Endothelial cell of umbilical vein (primary cell): ENCODE measurements around the gene CCDC85C. TPM values are rescaled to one million over a fixed set of nuclear protein-coding genes. Genes with fewer than 3 reads are reported as not detected.

ENCODE experiments used
- BruUV-seq: library from RNA; stranded (reverse); fragments of 400-500 nt; replicated peaks from 2 replicates; lab custom pipeline; 2021; lab: Mats Ljungman, UMichigan
- CTCF ChIA-PET: fragments of 300-600, 350-600 bp; sonication (Branson Sonifier 250); formaldehyde crosslinking; loops from one replicate; lab custom pipeline; 2021; ENCODE audit warnings: antibody characterized with exemption, inconsistent platforms; lab: Charles Lee
- POLR2A ChIA-PET: fragments of 300-600, 350-600 bp; sonication (Branson Sonifier 250); formaldehyde crosslinking; loops from one replicate; lab custom pipeline; 2021; ENCODE audit warnings: antibody characterized with exemption, inconsistent platforms; lab: Charles Lee
- DNase-seq: peaks from one replicate; pipeline ENCODE4 v3.0.0-alpha.2; 2011; ENCODE audit warnings: low read depth, low spot score
- FAIRE-seq: peaks from 2 replicates; lab custom pipeline; 2011; peaks lifted over from hg19 to GRCh38; lab: Jason Lieb, UNC
- H2AFZ ChIP-seq: 2 replicates; pipeline ENCODE4 v1.6.0; 2012; ENCODE audit warnings: low read depth, low read length, control low read depth, inconsistent platforms
- H3K27ac ChIP-seq: 2 replicates; pipeline ENCODE4 v1.5.1; 2011; ENCODE audit warnings: low read depth, mild to moderate bottlenecking, control low read depth, low read length, moderate library complexity; ENCODE audit not compliant: insufficient read depth
- H3K27me3 ChIP-seq, 2 experiments: 2 replicates each; pipeline versions ENCODE4 v1.6.0 to v1.6.1; 2011; ENCODE audit warnings: low read length in 2 of 2, mixed read lengths in 1 of 2; ENCODE audit not compliant: control insufficient read depth in 2 of 2, insufficient read depth in 2 of 2
- H3K36me3 ChIP-seq, 2 experiments: 2 replicates in 1 of 2; 3 replicates in 1 of 2; pipeline ENCODE4 v1.5.1; 2011; ENCODE audit warnings: low read length in 2 of 2, mild to moderate bottlenecking in 1 of 2, moderate library complexity in 1 of 2; ENCODE audit not compliant: control insufficient read depth in 2 of 2, insufficient read depth in 2 of 2; ENCODE audit errors: extremely low read depth in 1 of 2
- H3K4me1 ChIP-seq: 3 replicates; pipeline ENCODE4 v1.5.1; 2011; ENCODE audit warnings: mild to moderate bottlenecking, low read length; ENCODE audit not compliant: control insufficient read depth, insufficient read depth; ENCODE audit errors: extremely low read depth
- H3K4me2 ChIP-seq: 2 replicates; pipeline ENCODE4 v1.6.1; 2011; ENCODE audit warnings: low read length, control low read depth, mixed read lengths; ENCODE audit not compliant: insufficient read depth
- H3K4me3 ChIP-seq, 3 experiments: fragments of 200-600 bp in 1 of 3; sonication (generic), shearing (Covaris generic) in 1 of 3; replicated peaks in 1 of 3; 2 replicates each; pipeline ENCODE4 v1.5.1; 2011 to 2016; ENCODE audit warnings: control low read depth in 3 of 3, low read length in 3 of 3, mild to moderate bottlenecking in 2 of 3, inconsistent platforms in 1 of 3, low read depth in 1 of 3, moderate library complexity in 1 of 3; ENCODE audit not compliant: insufficient read depth in 1 of 3
- H3K79me2 ChIP-seq: 2 replicates; pipeline ENCODE4 v1.6.0; 2012; ENCODE audit warnings: low read length, inconsistent platforms; ENCODE audit not compliant: control insufficient read depth, insufficient read depth
- H3K9ac ChIP-seq: replicated peaks from 2 replicates; pipeline ENCODE3; 2011; ENCODE audit warnings: low read length, control low read depth; ENCODE audit not compliant: insufficient read depth; ENCODE audit errors: extremely low read depth
- H3K9me1 ChIP-seq: replicated peaks from 3 replicates; pipeline ENCODE4 v1.6.0; 2011; ENCODE audit warnings: mild to moderate bottlenecking, low read length; ENCODE audit not compliant: control insufficient read depth, insufficient read depth; ENCODE audit errors: extremely low read depth
- H3K9me3 ChIP-seq: replicated peaks from 2 replicates; pipeline ENCODE4 v1.5.1; 2012; ENCODE audit warnings: low read length, inconsistent platforms; ENCODE audit not compliant: control insufficient read depth, insufficient read depth
- H4K20me1 ChIP-seq: replicated peaks from 2 replicates; pipeline ENCODE3; 2011; ENCODE audit warnings: mild to moderate bottlenecking, low read length; ENCODE audit not compliant: control insufficient read depth, insufficient read depth; ENCODE audit errors: extremely low read depth
- EZH2 ChIP-seq: IDR thresholded peaks from 2 replicates; pipeline ENCODE4 v1.6.1; 2012; ENCODE audit warnings: borderline replicate concordance, low read depth, mild to moderate bottlenecking, moderate library complexity, low read length, inconsistent platforms; ENCODE audit not compliant: severe bottlenecking
- FOS ChIP-seq: IDR thresholded peaks from 2 replicates; pipeline ENCODE4 v1.6.1; 2011; ENCODE audit warnings: mild to moderate bottlenecking, low read length, moderate library complexity, borderline replicate concordance; ENCODE audit not compliant: insufficient read depth
- GATA2 ChIP-seq: IDR thresholded peaks from 2 replicates; pipeline ENCODE4 v1.7.0; 2011; ENCODE audit warnings: low read depth, mild to moderate bottlenecking, moderate library complexity, mixed read lengths, low read length; ENCODE audit not compliant: insufficient read length, insufficient read depth
- JUN ChIP-seq: IDR thresholded peaks from 2 replicates; pipeline ENCODE4 v1.6.1; 2011; ENCODE audit warnings: borderline replicate concordance, low read depth; ENCODE audit not compliant: insufficient read length, insufficient read depth
- MYC ChIP-seq: IDR thresholded peaks from one replicate; pipeline ENCODE4 v1.6.1; 2011; ENCODE audit warnings: mild to moderate bottlenecking, low read depth, low read length
- POLR2A ChIP-seq: IDR thresholded peaks from 2 replicates; pipeline ENCODE4 v1.6.1; 2012; ENCODE audit warnings: low read depth, mild to moderate bottlenecking, control low read depth, low read length
- POLR2AphosphoS5 ChIP-seq: IDR thresholded peaks from 2 replicates; pipeline ENCODE4 v1.6.1; 2012; ENCODE audit warnings: low read depth, mild to moderate bottlenecking, control low read depth, low read length, moderate library complexity; ENCODE audit not compliant: insufficient read depth
- dilution Hi-C: fragments of 300-500 bp; cut with MboI; formaldehyde crosslinking; loops from one replicate; pipeline ENCODE4 v1.15.0; 2019; ENCODE audit warnings: low sequenced_read_pairs; ENCODE audit not compliant: extremely low pct_ligation_motif_present
- intact Hi-C: fragments of 100-400 bp; cut with micrococcal nuclease; formaldehyde crosslinking; loops from one replicate; pipeline ENCODE4 v1.10.0; 2022
- polyA plus RNA-seq, 4 experiments: library from polyadenylated mRNA; depleted of rRNA in 3 of 4; stranded (reverse) in 3 of 4; unstranded in 1 of 4; fragments of >200 nt; gene quantifications; 2 replicates each; pipeline versions ENCODE4 v1.2.1 to v1.2.3, GENCODE V29; 2011 to 2012; ENCODE audit warnings: missing spikeins in 1 of 4
- total RNA-seq: library from RNA; stranded (reverse); gene quantifications from 2 replicates; pipeline ENCODE4 v1.2.3, GENCODE V29; 2021
- TF ChIP-seq, protein P1 (sequence below): IDR thresholded peaks from 2 replicates; pipeline ENCODE4 v1.6.1; 2011; ENCODE audit not compliant: insufficient read depth, insufficient read length
- TF ChIP-seq, protein P2 (sequence below), 2 donors: IDR thresholded peaks; 1 replicate in 1 of 2; 2 replicates in 1 of 2; pipeline ENCODE4 v1.5.1; 2011; ENCODE audit warnings: low read length in 2 of 2, mild to moderate bottlenecking in 2 of 2, moderate library complexity in 2 of 2, control low read depth in 1 of 2, inconsistent platforms in 1 of 2, low read depth in 1 of 2; ENCODE audit not compliant: insufficient read depth in 1 of 2; ENCODE audit errors: extremely low read depth in 1 of 2

The CCDC85C gene
- total and polyA plus RNA-seq, 2 donors (not counting 3 experiments of a cell fraction or from before 2014, with no cell fraction given): 7.5 to 17.8 TPM

DNA sequence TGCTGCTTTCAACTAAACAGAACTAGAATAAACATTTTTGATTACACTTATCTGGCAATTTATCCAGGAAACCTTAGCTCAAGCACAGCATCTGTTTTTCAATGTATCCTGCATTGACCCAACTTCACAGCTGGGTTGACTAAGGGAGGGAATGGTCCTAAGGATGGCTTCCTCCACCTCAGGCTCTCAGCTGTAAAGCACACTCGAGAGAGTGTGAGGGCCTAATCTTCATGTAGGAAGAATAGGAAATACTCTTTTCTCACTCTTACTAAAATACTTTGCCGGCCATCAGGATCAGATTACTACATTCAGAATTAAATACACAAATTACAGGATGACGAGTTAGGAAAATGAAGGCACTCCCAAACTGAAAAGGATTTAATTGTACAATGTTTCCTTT, 130.5 kb downstream of the CCDC85C start:
- H3K36me3 ChIP-seq: no peaks in the 10 kb centered on the region
- no peak overlapping the region for H2AFZ ChIP-seq
- FAIRE-seq (no peak), DNase-seq (no peak)
- H3K9ac ChIP-seq: no peak overlapping the region
- dilution Hi-C loops (no loop called here), intact Hi-C loops (no loop called here)
- H3K4me1 ChIP-seq: peaks cover 23% of the 10 kb centered on the region
- no peak overlapping the region for H3K4me3 ChIP-seq
- CTCF ChIA-PET: no interaction called here
- H4K20me1 ChIP-seq: peaks cover 3% of the 10 kb centered on the region
- no peak overlapping the region for H3K4me2 ChIP-seq
- H3K9me3 ChIP-seq: no peaks in the 10 kb centered on the region
- no peak overlapping the region for H3K27ac ChIP-seq
- no TSS peak for BruUV-seq
- H3K79me2 ChIP-seq: peaks cover 90% of the 10 kb centered on the region
- TF ChIP-seq FOS: no peak
- TF ChIP-seq, protein P1, sequence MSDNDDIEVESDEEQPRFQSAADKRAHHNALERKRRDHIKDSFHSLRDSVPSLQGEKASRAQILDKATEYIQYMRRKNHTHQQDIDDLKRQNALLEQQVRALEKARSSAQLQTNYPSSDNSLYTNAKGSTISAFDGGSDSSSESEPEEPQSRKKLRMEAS: no peak
- no peak for TF ChIP-seq POLR2A
- no peak for TF ChIP-seq MYC
- no peak for TF ChIP-seq EZH2
- TF ChIP-seq, protein P2, sequence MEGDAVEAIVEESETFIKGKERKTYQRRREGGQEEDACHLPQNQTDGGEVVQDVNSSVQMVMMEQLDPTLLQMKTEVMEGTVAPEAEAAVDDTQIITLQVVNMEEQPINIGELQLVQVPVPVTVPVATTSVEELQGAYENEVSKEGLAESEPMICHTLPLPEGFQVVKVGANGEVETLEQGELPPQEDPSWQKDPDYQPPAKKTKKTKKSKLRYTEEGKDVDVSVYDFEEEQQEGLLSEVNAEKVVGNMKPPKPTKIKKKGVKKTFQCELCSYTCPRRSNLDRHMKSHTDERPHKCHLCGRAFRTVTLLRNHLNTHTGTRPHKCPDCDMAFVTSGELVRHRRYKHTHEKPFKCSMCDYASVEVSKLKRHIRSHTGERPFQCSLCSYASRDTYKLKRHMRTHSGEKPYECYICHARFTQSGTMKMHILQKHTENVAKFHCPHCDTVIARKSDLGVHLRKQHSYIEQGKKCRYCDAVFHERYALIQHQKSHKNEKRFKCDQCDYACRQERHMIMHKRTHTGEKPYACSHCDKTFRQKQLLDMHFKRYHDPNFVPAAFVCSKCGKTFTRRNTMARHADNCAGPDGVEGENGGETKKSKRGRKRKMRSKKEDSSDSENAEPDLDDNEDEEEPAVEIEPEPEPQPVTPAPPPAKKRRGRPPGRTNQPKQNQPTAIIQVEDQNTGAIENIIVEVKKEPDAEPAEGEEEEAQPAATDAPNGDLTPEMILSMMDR (IDR thresholded peaks at IDR 0.05; ENCODE audit: extremely low read depth in 1 of 2, insufficient read depth in 1 of 2, low read depth in 1 of 2, low read length in 2 of 2): no peak
- TF ChIP-seq JUN: no peak
- TF ChIP-seq POLR2AphosphoS5: no peak
- no peak for TF ChIP-seq GATA2
- no peaks in the 10 kb centered on the region for H3K9me1 ChIP-seq
- POLR2A ChIA-PET: no interaction called here
- no peaks in the 10 kb centered on the region for H3K27me3 ChIP-seq
